Hindlimb muscle (tissue), 1 donor: ENCODE results near the gene PDIA4. TPM values are rescaled to one million over a fixed set of nuclear protein-coding genes. Genes with fewer than 3 reads are reported as not detected.

Experiments
- DNase-seq: peaks from one replicate; pipeline ENCODE4 v3.0.0-alpha.2; 2013
- polyA plus RNA-seq: library from polyadenylated mRNA; unstranded; fragments of 120-200 nt; gene quantifications from one replicate; pipeline ENCODE4 v1.2.1, GENCODE V29; 2013; ENCODE audit not compliant: insufficient read length

PDIA4 gene
- polyA plus RNA-seq, 1 donor, result 55.7 TPM

DNA sequence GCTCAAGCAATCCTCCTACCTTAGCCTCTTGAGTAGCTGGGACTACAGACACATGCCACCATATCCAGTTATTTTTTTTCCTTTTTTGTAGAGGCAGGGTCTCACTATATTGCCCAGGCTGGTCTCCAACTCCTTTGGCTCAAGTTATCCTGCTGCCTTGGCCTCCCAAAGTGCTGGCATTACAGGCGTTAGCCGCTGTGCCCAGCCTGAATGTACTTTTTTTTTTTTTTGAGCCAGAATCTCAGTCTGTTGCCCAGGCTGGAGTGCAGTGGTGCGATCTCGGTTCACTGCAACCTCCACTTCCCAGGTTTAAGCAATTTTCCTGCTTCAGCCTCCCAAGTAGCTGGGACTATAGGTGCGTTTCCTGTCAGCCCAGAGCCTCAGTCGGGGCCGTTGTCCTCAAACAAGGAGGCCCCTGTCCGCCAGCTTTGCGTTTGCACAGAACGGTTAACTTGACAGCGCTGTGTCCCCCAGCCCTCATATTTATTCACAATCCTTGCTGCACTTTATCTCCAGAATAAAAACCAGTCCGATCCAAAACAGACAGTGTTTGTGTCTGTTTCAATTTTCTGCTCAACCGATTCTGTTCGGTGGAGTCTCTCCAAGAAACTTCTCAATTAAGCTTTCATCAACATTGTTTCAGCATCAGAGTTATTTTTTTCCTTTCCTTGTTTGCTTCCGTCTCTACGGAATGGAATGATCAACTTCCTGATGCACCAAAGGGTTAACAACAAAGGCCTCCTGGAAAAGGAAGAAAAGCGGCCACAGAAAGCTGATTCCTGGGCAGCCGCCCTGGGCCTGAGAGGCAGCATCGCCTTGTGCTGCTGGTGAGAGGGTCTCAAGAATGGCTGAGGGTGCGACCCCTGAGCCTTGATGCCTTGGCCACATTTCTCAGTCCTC lies 64.5 kb downstream of the PDIA4 start:
- DNase-seq, result peak; percentile 26

GRCh38 chr7:148962823-148963582 lies 65.3 kb downstream of the PDIA4 start:
- peak; percentile 83 for DNase-seq

DNA sequence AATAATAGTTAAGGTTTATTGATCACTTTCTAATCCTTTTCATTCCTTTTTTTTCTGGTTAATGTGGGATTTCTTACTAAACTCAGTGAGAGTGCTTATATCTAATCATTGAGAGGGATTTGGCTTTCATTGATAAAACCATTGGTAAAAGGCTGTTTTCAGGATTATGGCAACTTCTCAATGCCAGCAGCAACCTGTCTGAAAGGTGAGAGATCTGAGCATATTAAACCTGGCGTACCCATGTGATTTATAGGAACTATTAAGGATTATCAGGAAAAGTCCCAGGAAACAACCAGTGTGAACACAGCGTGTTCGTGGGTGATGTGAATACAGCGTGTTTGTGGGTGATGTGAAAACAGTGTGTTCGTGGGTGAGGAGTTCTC lies 65.9 kb downstream of the PDIA4 start:
- DNase-seq, result no peak

DNA sequence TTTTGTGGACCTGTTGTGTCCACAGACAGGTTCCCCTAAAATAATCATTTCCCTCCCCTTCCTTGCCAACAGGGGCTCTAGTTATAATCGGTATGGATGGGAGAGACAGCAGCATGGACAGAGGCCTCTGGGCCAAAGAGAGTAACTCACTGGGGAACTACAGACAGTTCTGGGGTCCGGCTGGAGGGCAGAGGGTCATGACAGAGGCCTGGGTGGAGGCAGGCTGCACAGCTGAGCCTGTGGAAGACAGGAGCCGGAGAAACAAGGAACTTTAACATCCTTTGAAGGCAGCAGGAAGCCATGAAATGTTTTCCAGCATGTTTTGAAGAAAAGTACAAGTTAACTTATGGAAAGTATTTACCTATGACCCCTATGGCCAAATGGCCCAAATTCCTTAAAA lies 68.6 kb downstream of the PDIA4 start:
- DNase-seq, result no peak

GRCh38 chr7:148958061-148958460 lies 70.2 kb downstream of the PDIA4 start:
- DNase-seq, result no peak

- no peak for DNase-seq
These were observed 73.5 kb downstream of the PDIA4 start for GRCh38 chr7:148954766-148955165.

DNA sequence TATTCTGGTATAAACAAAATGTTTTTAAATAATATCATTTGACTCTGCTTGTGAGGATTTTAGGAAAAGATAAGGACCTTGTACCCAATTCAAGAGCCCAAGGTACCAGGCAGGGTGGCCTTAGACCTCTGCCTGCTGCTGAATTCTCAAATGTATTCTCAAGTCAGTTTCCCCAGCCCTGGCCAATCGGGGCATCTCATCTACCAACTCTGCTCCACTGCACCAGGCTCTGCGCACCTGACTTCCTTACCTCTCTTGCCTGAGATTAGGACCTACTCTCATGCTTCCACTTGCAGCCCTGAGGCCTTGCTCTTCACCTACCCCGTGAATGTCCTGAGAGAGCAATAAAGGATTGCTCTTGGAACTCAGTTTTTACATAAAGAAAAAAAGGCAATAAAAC lies 74.6 kb downstream of the PDIA4 start:
- DNase-seq, result no peak

Other genes starting within 250 kb of the PDIA4 start
- gene EZH2, start 144.2 kb downstream of the PDIA4 start, polyA plus RNA-seq, result 22.0 TPM
- 4.4 TPM for gene ZNF786, start 62.2 kb upstream of the PDIA4 start, polyA plus RNA-seq
- gene ZNF425, start 97.8 kb upstream of the PDIA4 start, polyA plus RNA-seq, result 4.5 TPM
- 7.3 TPM for gene ZNF398, start 118.9 kb upstream of the PDIA4 start, polyA plus RNA-seq
- 21.7 TPM for gene ZNF282, start 167.0 kb upstream of the PDIA4 start, polyA plus RNA-seq
- 9.9 TPM for gene ZNF212, start 211.1 kb upstream of the PDIA4 start, polyA plus RNA-seq
- gene ZNF783, start 233.7 kb upstream of the PDIA4 start, polyA plus RNA-seq, result 14.1 TPM